ENCODE data around the gene PTGIS.
A peak's percentile ranks its signal among the peaks of the same experiment; 100 is the strongest.

PTGIS gene

DNA sequence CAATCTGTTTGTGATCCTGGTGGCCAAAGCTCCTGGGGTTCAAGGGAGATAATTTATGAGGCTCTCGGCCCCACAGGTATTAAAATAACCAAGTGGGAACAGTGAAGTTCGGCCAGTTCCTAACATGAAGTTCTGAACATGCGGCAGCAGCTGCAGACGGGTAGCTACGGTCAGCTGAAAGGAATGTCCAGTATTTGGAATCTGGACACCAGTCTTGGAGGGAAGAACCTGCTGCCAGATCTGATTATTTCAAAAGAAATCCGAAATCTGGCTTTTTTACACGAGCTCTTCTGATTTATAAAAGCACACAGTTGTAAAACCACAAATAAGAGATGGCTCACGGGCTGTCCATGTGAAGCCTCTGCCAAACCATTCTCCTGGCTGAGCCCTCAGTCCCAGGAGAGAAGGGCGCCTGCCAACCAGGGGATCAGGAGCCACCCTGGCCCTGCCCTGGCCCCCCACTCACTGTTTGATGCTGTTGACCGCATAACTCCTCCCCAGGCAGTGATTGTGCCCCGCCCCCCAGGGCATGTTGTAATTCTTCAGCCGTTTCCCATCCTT, 57.3 kb downstream of the PTGIS start:
- TF ChIP-seq, protein P1, sequence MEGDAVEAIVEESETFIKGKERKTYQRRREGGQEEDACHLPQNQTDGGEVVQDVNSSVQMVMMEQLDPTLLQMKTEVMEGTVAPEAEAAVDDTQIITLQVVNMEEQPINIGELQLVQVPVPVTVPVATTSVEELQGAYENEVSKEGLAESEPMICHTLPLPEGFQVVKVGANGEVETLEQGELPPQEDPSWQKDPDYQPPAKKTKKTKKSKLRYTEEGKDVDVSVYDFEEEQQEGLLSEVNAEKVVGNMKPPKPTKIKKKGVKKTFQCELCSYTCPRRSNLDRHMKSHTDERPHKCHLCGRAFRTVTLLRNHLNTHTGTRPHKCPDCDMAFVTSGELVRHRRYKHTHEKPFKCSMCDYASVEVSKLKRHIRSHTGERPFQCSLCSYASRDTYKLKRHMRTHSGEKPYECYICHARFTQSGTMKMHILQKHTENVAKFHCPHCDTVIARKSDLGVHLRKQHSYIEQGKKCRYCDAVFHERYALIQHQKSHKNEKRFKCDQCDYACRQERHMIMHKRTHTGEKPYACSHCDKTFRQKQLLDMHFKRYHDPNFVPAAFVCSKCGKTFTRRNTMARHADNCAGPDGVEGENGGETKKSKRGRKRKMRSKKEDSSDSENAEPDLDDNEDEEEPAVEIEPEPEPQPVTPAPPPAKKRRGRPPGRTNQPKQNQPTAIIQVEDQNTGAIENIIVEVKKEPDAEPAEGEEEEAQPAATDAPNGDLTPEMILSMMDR (IDR thresholded peaks at IDR 0.05; ENCODE audit: low read depth, low read length, missing control alignments), result no peak
- peak; percentile 94 for DNase-seq (ENCODE audit: low read depth)
- H3K4me3 ChIP-seq (ENCODE audit: low read depth, low read length), result no peak overlapping the region
- in situ Hi-C loops (cut with HindIII; ENCODE audit: low sequenced_read_pairs), result no loop called here

DNA sequence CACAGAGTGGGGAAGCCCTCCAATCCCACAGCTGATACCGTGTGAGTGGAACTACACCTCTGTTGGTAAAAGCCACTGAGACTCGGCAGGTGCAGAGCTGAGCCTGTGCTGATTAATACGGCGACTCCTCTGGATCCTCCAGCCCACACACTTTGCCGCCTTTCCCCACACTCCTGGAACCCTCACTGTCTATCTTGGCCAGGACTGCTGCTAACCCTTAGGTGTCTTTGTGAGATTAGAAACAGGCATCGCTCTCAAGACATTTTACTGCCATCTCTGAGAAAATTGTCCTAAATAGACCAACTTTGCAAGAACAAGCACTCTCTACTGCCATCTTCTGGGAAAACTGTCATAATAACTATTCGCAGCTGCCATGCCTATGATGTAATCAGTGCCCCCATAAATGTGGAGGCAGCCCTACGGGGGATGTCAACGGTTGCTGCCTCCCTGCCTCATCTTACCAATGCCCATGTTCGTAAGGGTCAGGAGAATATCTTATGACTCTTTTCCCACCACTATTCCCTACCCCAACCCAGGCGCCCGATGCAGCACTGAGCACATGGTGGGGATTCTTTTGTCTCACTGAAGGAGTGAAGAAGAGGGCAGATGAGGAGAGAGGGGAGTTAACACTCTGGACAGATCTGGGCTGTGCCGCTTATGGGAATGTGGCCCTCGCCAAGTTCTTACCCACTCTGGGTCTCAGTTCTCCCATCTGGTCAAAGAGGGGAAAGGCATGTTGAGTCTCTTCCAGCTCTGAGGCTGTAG, 59.3 kb downstream of the PTGIS start:
- in situ Hi-C loops (cut with HindIII; ENCODE audit: low sequenced_read_pairs), result no loop called here
- peak; percentile 43 for DNase-seq (ENCODE audit: low read depth)
- TF ChIP-seq, protein P1 (IDR thresholded peaks at IDR 0.05; ENCODE audit: low read depth, low read length, missing control alignments), result peak; percentile 53
- H3K4me3 ChIP-seq (ENCODE audit: low read depth, low read length), result no peak overlapping the region

DNA sequence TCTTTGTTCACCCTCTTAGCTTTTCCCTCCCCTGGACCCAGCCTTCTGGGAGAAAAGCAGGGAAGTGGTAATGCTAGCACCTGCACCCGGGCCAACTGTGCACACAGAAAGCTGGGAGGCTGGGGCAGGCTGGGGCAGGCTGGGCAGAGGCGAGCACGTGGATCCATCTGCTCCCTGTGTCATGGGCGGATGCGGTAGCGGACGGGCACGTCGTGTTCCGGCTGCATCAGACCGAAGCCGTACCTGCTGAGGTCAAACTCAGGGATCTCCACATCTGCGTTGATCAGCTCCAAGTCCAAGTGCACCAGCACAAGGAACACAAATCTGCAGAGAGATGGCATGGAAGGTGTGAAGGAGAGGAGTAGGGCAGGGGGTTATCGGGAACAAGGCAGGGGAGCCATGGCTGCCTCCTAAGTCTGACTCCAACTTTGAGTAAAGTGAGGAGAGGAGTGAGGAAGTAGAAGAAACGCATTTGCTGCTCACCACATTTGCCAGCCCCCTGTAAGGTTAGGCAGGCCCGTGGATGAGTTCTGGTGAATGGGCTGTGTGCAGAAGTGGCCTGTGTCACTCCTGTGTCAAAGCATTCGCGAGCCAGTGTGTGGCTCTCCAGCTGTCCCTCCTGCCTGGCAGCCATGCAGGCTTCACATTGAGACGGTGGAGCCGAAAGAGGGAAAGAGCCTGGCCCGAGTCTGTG, 60.0 kb downstream of the PTGIS start:
- no peak for DNase-seq (ENCODE audit: low read depth)
- H3K4me3 ChIP-seq (ENCODE audit: low read depth, low read length), result no peak overlapping the region
- in situ Hi-C loops (cut with HindIII; ENCODE audit: low sequenced_read_pairs), result no loop called here
- TF ChIP-seq, protein P1 (IDR thresholded peaks at IDR 0.05; ENCODE audit: low read depth, low read length, missing control alignments), result no peak

DNA sequence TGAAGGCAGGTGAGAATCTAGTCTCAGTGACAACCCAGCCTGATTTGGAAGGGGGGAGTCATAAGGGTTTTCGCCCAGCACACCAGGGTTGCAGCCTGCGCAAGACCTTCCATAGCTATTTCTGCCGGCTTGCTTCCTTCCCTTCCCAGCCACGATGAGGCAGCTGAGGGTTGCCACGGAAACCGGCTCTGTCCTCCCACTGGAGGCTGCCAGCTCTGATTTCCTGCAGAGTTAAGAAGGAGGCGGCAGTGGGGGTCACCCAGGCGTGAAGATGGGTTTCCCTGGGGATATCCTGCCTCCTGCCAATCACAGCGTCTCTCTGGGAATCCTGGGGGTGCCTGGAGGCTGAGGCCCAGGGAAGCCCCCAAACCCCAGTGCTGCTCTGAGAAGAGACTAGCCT, 62.4 kb downstream of the PTGIS start:
- in situ Hi-C loops (cut with HindIII; ENCODE audit: low sequenced_read_pairs), result no loop called here
- no peak overlapping the region for H3K4me3 ChIP-seq (ENCODE audit: low read depth, low read length)
- TF ChIP-seq, protein P1 (IDR thresholded peaks at IDR 0.05; ENCODE audit: low read depth, low read length, missing control alignments), result no peak
- peak; percentile 51 for DNase-seq (ENCODE audit: low read depth)

DNA sequence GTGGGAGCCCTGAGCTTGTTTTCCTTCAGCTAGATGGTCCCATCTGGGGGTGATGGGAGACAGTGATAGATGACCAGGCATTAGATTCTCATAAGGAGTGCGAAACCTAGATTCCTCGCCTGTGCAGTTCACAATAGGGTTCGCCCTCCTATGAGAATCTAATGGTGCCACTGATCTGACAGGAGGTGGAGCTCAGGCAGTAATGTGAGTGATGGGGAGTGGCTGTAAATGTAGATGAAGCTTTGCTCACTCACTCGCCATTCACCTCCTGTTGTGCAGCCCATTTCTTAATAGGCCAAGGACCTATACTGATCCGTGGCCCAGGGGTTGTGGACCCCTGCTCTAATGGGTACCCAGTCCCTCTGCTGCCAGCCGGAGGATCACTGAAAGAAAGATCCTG, 64.8 kb downstream of the PTGIS start:
- H3K4me3 ChIP-seq (ENCODE audit: low read depth, low read length), result no peak overlapping the region
- in situ Hi-C loops (cut with HindIII; ENCODE audit: low sequenced_read_pairs), result no loop called here
- no peak for DNase-seq (ENCODE audit: low read depth)
- TF ChIP-seq, protein P1 (IDR thresholded peaks at IDR 0.05; ENCODE audit: low read depth, low read length, missing control alignments), result no peak

DNA sequence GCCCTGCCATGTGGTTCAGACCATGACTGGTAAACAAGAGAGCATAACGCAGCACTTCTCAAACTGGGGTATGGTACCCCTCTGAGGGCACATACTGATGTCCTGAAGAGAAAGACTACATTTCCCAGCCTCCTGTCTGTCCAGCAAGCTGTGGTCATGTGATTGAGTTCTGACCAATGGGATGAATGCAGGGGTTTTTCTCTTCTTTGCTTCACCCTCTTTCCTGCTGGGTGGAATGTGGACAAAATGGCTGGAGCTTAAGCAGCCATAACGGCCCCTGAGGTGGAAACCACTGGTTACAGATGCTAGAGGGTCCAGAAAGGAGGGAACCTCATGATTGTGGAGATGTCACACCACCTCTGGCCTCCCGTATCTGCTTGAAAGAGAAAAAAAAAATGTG, 66.0 kb downstream of the PTGIS start:
- no peak overlapping the region for H3K4me3 ChIP-seq (ENCODE audit: low read depth, low read length)
- in situ Hi-C loops (cut with HindIII; ENCODE audit: low sequenced_read_pairs), result no loop called here
- no peak for DNase-seq (ENCODE audit: low read depth)
- TF ChIP-seq, protein P1 (IDR thresholded peaks at IDR 0.05; ENCODE audit: low read depth, low read length, missing control alignments), result no peak

Data from astrocyte of the cerebellum (primary cell).